ENCODE measurements around the gene GUK1. TPM values are rescaled to one million over a fixed set of nuclear protein-coding genes. Genes with fewer than 3 reads are reported as not detected.
A peak's percentile ranks its signal among the peaks of the same experiment; 100 is the strongest.

The GUK1 gene
- 100 to 1,000 TPM; 206 to 232 (median 224) TPM for total RNA-seq

GRCh38 chr1:228139931-228140723, at the start of gene GUK1:
Gene GUK1, plus strand, starts transcription at chr1:228140279. Its CDS starts 24 bp downstream, at chr1:228140303.
- H3K36me3 ChIP-seq: peaks cover 0 to 1% (median 0%) of the 10 kb centered on the region in 3 donors
- H3K27ac ChIP-seq: peak within 1 kb of the TSS; percentile 98 to 100 (median 100)
- TF ChIP-seq POLR2A (IDR thresholded peaks at IDR 0.05) (peak; percentile 98 to 99), CTCF (IDR thresholded peaks at IDR 0.05) (peak in 5 of 6 experiments; percentile 23 to 54 (median 49))
- peaks cover 3 to 39% (median 24%) of the 10 kb centered on the region in 4 donors for H3K4me1 ChIP-seq
- peak within 1 kb of the TSS; percentile 81 to 98 (median 93) for H3K4me3 ChIP-seq
- no peaks in the 10 kb centered on the region for H3K27me3 ChIP-seq
- no peaks in the 10 kb centered on the region for H3K9me3 ChIP-seq
- DNase-seq: peak; percentile 100

- Histone ChIP-seq H3K36me3 (peaks cover 0 to 10% (median 0%) of the 10 kb centered on the region in 3 donors), H3K9me3 (no peaks in the 10 kb centered on the region), H3K27me3 (no peaks in the 10 kb centered on the region), H3K4me3 (no peak overlapping the region), H3K27ac (peak overlapping the region in 1 of 4 donors; percentile 44), H3K4me1 (peaks cover 4 to 72% (median 46%) of the 10 kb centered on the region in 4 donors)
- DNase-seq: peak in 2 of 3 donors; percentile 43 to 46
- TF ChIP-seq POLR2A (IDR thresholded peaks at IDR 0.05) (no peak), CTCF (IDR thresholded peaks at IDR 0.05) (no peak)
These were observed 49.4 kb upstream of the GUK1 start for GRCh38 chr1:228090613-228091081.

GRCh38 chr1:228091084-228091483, 49.0 kb upstream of the GUK1 start:
- H3K9me3 ChIP-seq: no peaks in the 10 kb centered on the region
- TF ChIP-seq CTCF (IDR thresholded peaks at IDR 0.05): no peak
- H3K36me3 ChIP-seq: peaks cover 0 to 12% (median 0%) of the 10 kb centered on the region in 3 donors
- no peak overlapping the region for H3K4me3 ChIP-seq
- peaks cover 0 to 72% (median 44%) of the 10 kb centered on the region in 4 donors for H3K4me1 ChIP-seq
- no peak overlapping the region for H3K27ac ChIP-seq
- no peak for DNase-seq
- no peaks in the 10 kb centered on the region for H3K27me3 ChIP-seq

- Histone ChIP-seq H3K4me3 (no peak overlapping the region), H3K27me3 (no peaks in the 10 kb centered on the region), H3K27ac (no peak overlapping the region), H3K9me3 (no peaks in the 10 kb centered on the region), H3K36me3 (peaks cover 0 to 26% (median 0%) of the 10 kb centered on the region in 3 donors), H3K4me1 (peaks cover 0 to 67% (median 34%) of the 10 kb centered on the region in 4 donors)
- TF ChIP-seq CTCF (IDR thresholded peaks at IDR 0.05) (no peak), POLR2A (IDR thresholded peaks at IDR 0.05) (no peak)
- peak in 2 of 3 donors; percentile 30 for DNase-seq
These were observed 47.6 kb upstream of the GUK1 start for GRCh38 chr1:228092342-228093049.

- Histone ChIP-seq H3K4me3 (no peak overlapping the region), H3K27me3 (no peaks in the 10 kb centered on the region), H3K9me3 (no peaks in the 10 kb centered on the region), H3K27ac (no peak overlapping the region), H3K4me1 (peaks cover 0 to 59% (median 27%) of the 10 kb centered on the region in 4 donors), H3K36me3 (peaks cover 0 to 34% (median 0%) of the 10 kb centered on the region in 3 donors)
- TF ChIP-seq POLR2A (IDR thresholded peaks at IDR 0.05) (no peak), CTCF (IDR thresholded peaks at IDR 0.05) (no peak)
- DNase-seq: peak in 2 of 3 donors; percentile 24 to 39
These were observed 46.8 kb upstream of the GUK1 start for GRCh38 chr1:228093050-228093906.

Measured in Peyer's patch (tissue), 4 donors.